HG02623 (cell line): ENCODE measurements around the gene NRIP2.

ENCODE experiments used
- ATAC-seq: cut with Tn5 transposase; IDR thresholded peaks from one replicate; pipeline ENCODE4 v1.9.1; 2021; ENCODE audit warnings: moderate library complexity; ENCODE audit not compliant: unreplicated experiment

The NRIP2 gene

DNA sequence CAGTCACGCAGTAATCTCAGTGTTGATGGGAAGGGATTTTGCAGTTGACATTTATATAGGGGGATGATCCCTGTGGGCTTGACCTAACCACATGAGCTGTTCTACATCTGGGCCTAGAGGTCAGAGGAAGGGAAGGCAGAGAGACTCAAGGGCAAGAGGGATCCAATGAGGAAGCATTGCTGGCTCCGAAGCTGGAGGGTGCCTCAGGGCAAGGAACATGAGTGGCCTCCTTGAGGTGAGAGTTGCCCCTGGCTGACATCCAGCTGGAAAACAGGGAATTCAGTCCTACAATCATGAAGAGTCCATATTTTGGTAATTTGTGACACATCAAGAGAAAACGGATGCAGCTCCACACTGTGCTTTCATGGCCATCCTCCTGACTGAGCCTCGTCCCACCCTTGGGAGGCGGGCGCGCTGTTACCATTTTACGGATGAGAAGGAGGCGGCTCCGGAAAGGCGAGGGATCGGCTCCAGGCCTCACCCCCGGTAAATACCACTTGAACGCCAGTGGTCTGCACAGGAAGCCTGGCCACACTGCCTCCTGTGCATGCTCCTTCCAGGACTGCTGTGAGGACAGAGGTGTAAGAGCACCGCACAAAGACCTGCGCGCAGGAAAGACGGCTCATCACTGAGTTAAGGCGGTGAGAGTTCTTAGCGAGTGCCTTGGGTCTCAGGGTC is 58.6 kb downstream of the NRIP2 start:
- no peak for ATAC-seq

DNA sequence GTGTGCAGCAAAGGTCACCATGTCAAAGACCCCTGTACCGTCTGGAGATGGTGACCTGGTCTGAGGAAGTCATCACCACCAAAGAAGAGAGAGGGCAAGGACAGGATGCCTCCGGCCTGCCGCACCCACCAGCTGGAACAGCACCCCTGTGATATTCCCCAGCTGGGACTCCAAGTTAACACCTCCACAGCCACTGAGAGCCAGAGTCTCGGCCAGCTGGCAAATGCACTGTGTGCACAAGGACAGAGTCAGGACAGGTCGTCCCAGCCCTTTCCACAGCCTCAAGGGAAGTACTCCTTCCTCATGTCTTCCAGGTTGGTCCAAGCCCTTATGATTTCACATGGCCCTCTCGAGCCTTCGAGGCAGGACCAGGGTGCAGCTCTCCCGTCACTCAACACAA is 59.4 kb downstream of the NRIP2 start:
- no peak for ATAC-seq
